SK-N-SH (cell line): Measurements from ENCODE around the gene CLDN7. TPM values are rescaled to one million over a fixed set of nuclear protein-coding genes. Genes with fewer than 3 reads are reported as not detected.

Source experiments
- CTCF ChIA-PET: fragments of 300-600, 350-600 bp; formaldehyde crosslinking; extraction: SDS; loops from one replicate; lab custom pipeline; 2021; lab: Yijun Ruan, JAX
- POLR2A ChIA-PET: fragments of 350-600 bp; sonication (Branson Sonifier 250); formaldehyde crosslinking; extraction: SDS; loops from one replicate; lab custom pipeline; 2020; ENCODE audit warnings: antibody characterized with exemption, inconsistent platforms; lab: Yijun Ruan, JAX
- DNase-seq: peaks from one replicate; pipeline ENCODE4 v3.0.0; 2012
- H2AFZ ChIP-seq: fragments of 200-600 bp; sonication (generic); 2 replicates; pipeline ENCODE4 v1.8.1; 2016; ENCODE audit warnings: antibody characterized with exemption, mild to moderate bottlenecking, low read depth
- H3F3A ChIP-seq: fragments of 200-600 bp; sonication (generic); replicated peaks from 2 replicates; pipeline ENCODE3; 2016; ENCODE audit warnings: antibody characterized with exemption, mild to moderate bottlenecking; ENCODE audit not compliant: insufficient read depth
- H3K27ac ChIP-seq, 2 experiments: fragments of 200-500 bp in 1 of 2; fragments of 200-600 bp in 1 of 2; sonication (Bioruptor generic) in 1 of 2; sonication (generic), shearing (Covaris generic) in 1 of 2; 2 replicates each; pipeline versions ENCODE4 v1.5.1 to v1.6.1; 2014 to 2016; ENCODE audit warnings: low read depth in 2 of 2, inconsistent platforms in 1 of 2, low read length in 1 of 2, mild to moderate bottlenecking in 1 of 2, mixed read lengths in 1 of 2
- H3K27me3 ChIP-seq: fragments of 200-600 bp; sonication (generic), shearing (Covaris generic); 2 replicates; pipeline ENCODE4 v1.6.1; 2016; ENCODE audit warnings: mixed run types; ENCODE audit not compliant: insufficient read depth
- H3K36me3 ChIP-seq, 2 experiments: fragments of 200-500 bp in 1 of 2; fragments of 200-600 bp in 1 of 2; sonication (Bioruptor generic) in 1 of 2; sonication (generic) in 1 of 2; replicated peaks in 1 of 2; 2 replicates each; pipeline versions ENCODE3 to v1.5.1; 2014 to 2016; ENCODE audit warnings: low read length in 1 of 2, mild to moderate bottlenecking in 1 of 2; ENCODE audit not compliant: insufficient read depth in 2 of 2, control insufficient read depth in 1 of 2
- H3K4me1 ChIP-seq, 2 experiments: fragments of 200-500 bp in 1 of 2; fragments of 200-600 bp in 1 of 2; sonication (Bioruptor generic) in 1 of 2; sonication (generic), shearing (Covaris generic) in 1 of 2; 2 replicates each; pipeline versions ENCODE4 v1.5.1 to v1.6.1; 2014 to 2016; ENCODE audit warnings: low read depth in 1 of 2, low read length in 1 of 2, mixed run types in 1 of 2; ENCODE audit not compliant: insufficient read depth in 2 of 2, control insufficient read depth in 1 of 2
- H3K4me2 ChIP-seq: fragments of 200-600 bp; sonication (generic), shearing (Covaris generic); 2 replicates; pipeline ENCODE4 v1.6.1; 2017; ENCODE audit warnings: mixed run types
- H3K4me3 ChIP-seq, 2 experiments: fragments of 200-500 bp in 1 of 2; fragments of 200-600 bp in 1 of 2; sonication (Bioruptor generic) in 1 of 2; sonication (generic), shearing (Covaris generic) in 1 of 2; 2 replicates each; pipeline versions ENCODE4 v1.5.1 to v1.8.1; 2014 to 2016; ENCODE audit warnings: low read depth in 2 of 2, inconsistent platforms in 1 of 2, low read length in 1 of 2, mild to moderate bottlenecking in 1 of 2, mixed read lengths in 1 of 2, moderate library complexity in 1 of 2
- H3K79me2 ChIP-seq: fragments of 200-600 bp; sonication (generic); 2 replicates; pipeline ENCODE4 v1.8.1; 2017; ENCODE audit warnings: mild to moderate bottlenecking; ENCODE audit not compliant: insufficient read depth
- H3K9ac ChIP-seq: fragments of 200-600 bp; sonication (generic); 2 replicates; pipeline ENCODE4 v1.6.1; 2017; ENCODE audit warnings: mixed run types
- H3K9me2 ChIP-seq: fragments of 200-600 bp; sonication (generic); 2 replicates; pipeline ENCODE4 v1.6.1; 2017; ENCODE audit warnings: mixed run types
- H3K9me3 ChIP-seq: fragments of 200-600 bp; sonication (generic); 2 replicates; pipeline ENCODE4 v1.6.1; 2017; ENCODE audit warnings: mixed run types, mild to moderate bottlenecking, moderate library complexity
- H4K20me1 ChIP-seq: fragments of 200-600 bp; sonication (generic); 2 replicates; pipeline ENCODE4 v1.6.1; 2017; ENCODE audit warnings: mild to moderate bottlenecking, mixed run types; ENCODE audit not compliant: insufficient read depth
- CHD2 ChIP-seq: fragments of 150-350 bp; IDR thresholded peaks from 2 replicates; pipeline ENCODE4 v1.6.1; 2018; ENCODE audit warnings: low read length; ENCODE audit not compliant: partially characterized antibody
- ELF1 ChIP-seq: IDR thresholded peaks from 2 replicates; pipeline ENCODE4 v1.4.0; 2012
- EP300 ChIP-seq, 2 experiments: IDR thresholded peaks; 2 replicates each; pipeline versions ENCODE4 v1.4.0 to v1.6.1; 2012; ENCODE audit warnings: borderline replicate concordance in 1 of 2, low read depth in 1 of 2, low read length in 1 of 2
- FOXJ3 ChIP-seq: sonication (generic); formaldehyde crosslinking; IDR thresholded peaks from 2 replicates; pipeline ENCODE4 v1.5.1; 2020; ENCODE audit warnings: mild to moderate bottlenecking, missing genetic modification reagents
- FOXM1 ChIP-seq: IDR thresholded peaks from 2 replicates; pipeline ENCODE4 v1.4.0; 2012; ENCODE audit warnings: low read depth, mild to moderate bottlenecking
- GATA2 ChIP-seq: sonication (generic); formaldehyde crosslinking; IDR thresholded peaks from 2 replicates; pipeline ENCODE4 v1.5.0; 2020; ENCODE audit warnings: mild to moderate bottlenecking, missing genetic modification reagents
- JUND ChIP-seq: IDR thresholded peaks from 2 replicates; pipeline ENCODE4 v1.4.0; 2012
- MEF2A ChIP-seq: IDR thresholded peaks from 2 replicates; pipeline ENCODE4 v1.4.0; 2012; ENCODE audit warnings: low read depth, borderline replicate concordance
- MXI1 ChIP-seq: IDR thresholded peaks from 2 replicates; pipeline ENCODE4 v1.6.1; 2012; ENCODE audit warnings: mild to moderate bottlenecking, low read depth, low read length, improper control_type of control experiment
- NFIC ChIP-seq: IDR thresholded peaks from 2 replicates; pipeline ENCODE4 v1.4.0; 2012; ENCODE audit warnings: borderline replicate concordance
- RCOR1 ChIP-seq: fragments of 150-350 bp; IDR thresholded peaks from 2 replicates; pipeline ENCODE4 v1.6.1; 2017; ENCODE audit warnings: antibody characterized with exemption, low read length
- SIN3A ChIP-seq: IDR thresholded peaks from 2 replicates; pipeline ENCODE4 v1.6.1; 2012; ENCODE audit warnings: low read depth, mild to moderate bottlenecking, low read length, moderate library complexity, borderline replicate concordance
- SMC3 ChIP-seq: IDR thresholded peaks from 2 replicates; pipeline ENCODE4 v1.6.1; 2012; ENCODE audit warnings: low read depth, low read length, improper control_type of control experiment
- TAF1 ChIP-seq: IDR thresholded peaks from 2 replicates; pipeline ENCODE4 v1.6.1; 2012; ENCODE audit warnings: low read depth, mild to moderate bottlenecking, low read length, moderate library complexity, borderline replicate concordance
- WGBS: methylation state at CpG from one replicate; pipeline ENCODE4 v1.1.6; 2017; ENCODE audit warnings: low lambda C conversion rate; 5-methylcytosine and 5-hydroxymethylcytosine counted together
- polyA plus RNA-seq, 3 experiments: library from polyadenylated mRNA; depleted of rRNA; stranded (reverse); fragments of >200 nt; gene quantifications; 2 replicates each; pipeline ENCODE4 v1.2.3, GENCODE V29; 2012
- TF ChIP-seq, protein P1 (sequence below): IDR thresholded peaks from 2 replicates; pipeline ENCODE4; 2012
- TF ChIP-seq, protein P2 (sequence below): fragments of 150-350 bp; IDR thresholded peaks from 2 replicates; pipeline ENCODE4 v1.6.1; 2017; ENCODE audit warnings: antibody characterized with exemption, low read length, low read depth, borderline replicate concordance
- TF ChIP-seq, protein P3 (sequence below): IDR thresholded peaks from 2 replicates; pipeline ENCODE4 v1.4.0; 2012; ENCODE audit warnings: low read depth, borderline replicate concordance
- TF ChIP-seq, protein P4 (sequence below): IDR thresholded peaks from 2 replicates; pipeline ENCODE4 v1.6.1; 2012; ENCODE audit warnings: mild to moderate bottlenecking, low read depth, low read length, moderate library complexity
- TF ChIP-seq, protein P5 (sequence below): fragments of 200-600 bp; sonication (generic); IDR thresholded peaks from 2 replicates; pipeline ENCODE4 v1.6.1; 2017; ENCODE audit warnings: antibody characterized with exemption, mild to moderate bottlenecking, moderate library complexity
- TF ChIP-seq, protein P6 (sequence below): IDR thresholded peaks from 2 replicates; pipeline ENCODE4 v1.4.0; 2012; ENCODE audit warnings: low read depth

CLDN7 gene
- polyA plus RNA-seq, 1 of the 3 experiments (the other 2 are of a cell fraction): 5.0 TPM

DNA sequence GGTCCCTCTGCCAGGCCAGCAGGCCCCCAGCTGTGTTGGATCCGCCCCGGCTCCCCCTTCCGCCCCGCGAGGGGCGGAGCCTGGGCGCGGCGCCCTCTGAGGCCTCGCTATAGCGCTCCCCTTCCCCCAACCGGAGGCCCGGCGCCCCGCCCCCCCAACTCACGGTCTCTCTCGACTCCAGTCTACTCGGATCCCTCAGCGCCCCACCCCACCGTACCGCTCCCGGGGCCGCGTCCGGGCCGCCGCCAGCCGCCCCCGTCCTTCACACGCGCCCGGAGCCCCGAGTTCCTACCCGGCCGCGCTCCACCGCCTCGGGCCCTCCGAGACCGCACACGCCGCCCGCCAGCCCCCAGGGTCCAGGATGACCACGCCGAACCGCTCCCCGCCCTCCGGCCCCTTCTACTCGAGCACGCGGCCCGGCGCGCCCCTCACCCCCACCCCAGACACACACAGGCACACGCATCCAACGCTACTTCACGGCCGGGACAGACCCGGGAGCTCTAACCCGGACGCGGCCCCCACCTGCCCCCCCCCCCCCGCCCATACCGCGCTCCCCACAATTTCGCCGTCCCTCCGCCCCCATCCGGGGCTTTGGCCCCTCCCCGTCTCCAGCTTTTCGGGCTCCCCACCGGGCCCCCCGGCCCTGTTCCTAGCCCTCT lies 24.4 kb downstream of the CLDN7 start:
- H3F3A ChIP-seq: peaks cover 54% of the 10 kb centered on the region
- peak overlapping the region; percentile 75 to 97 for H3K27ac ChIP-seq
- no peaks in the 10 kb centered on the region for H3K9me2 ChIP-seq
- peaks cover 7% of the 10 kb centered on the region; the same call in 1 of the 2 replicates for H4K20me1 ChIP-seq
- CTCF ChIA-PET: interaction anchor here (1.1 to 5.6 kb wide), 5 partner anchors 17 to 193 kb away, joined by 3 to 37 read pairs (median 26); partner anchors contain the start of genes ACADVL and DLG4
- DNase-seq: peak; percentile 83
- peak overlapping the region; percentile 81; the same call in 1 of the 2 replicates for H3K9ac ChIP-seq
- H3K9me3 ChIP-seq: no peaks in the 10 kb centered on the region
- H2AFZ ChIP-seq: no peak overlapping the region
- peaks cover 36% of the 10 kb centered on the region in 2 experiments for H3K4me1 ChIP-seq
- H3K27me3 ChIP-seq: no peaks in the 10 kb centered on the region
- 3% methylated on average over 40 of the region's 73 CpGs for WGBS
- peak overlapping the region; percentile 84 for H3K4me2 ChIP-seq
- peaks cover 30 to 40% of the 10 kb centered on the region in 2 experiments for H3K36me3 ChIP-seq
- TF ChIP-seq GATA2: no peak
- TF ChIP-seq, protein P1, sequence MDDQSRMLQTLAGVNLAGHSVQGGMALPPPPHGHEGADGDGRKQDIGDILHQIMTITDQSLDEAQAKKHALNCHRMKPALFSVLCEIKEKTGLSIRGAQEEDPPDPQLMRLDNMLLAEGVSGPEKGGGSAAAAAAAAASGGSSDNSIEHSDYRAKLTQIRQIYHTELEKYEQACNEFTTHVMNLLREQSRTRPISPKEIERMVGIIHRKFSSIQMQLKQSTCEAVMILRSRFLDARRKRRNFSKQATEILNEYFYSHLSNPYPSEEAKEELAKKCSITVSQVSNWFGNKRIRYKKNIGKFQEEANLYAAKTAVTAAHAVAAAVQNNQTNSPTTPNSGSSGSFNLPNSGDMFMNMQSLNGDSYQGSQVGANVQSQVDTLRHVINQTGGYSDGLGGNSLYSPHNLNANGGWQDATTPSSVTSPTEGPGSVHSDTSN: peak; percentile 18; the same call in 1 of the 2 replicates
- no peak for TF ChIP-seq EP300 (IDR thresholded peaks at IDR 0.05; ENCODE audit: borderline replicate concordance in 1 of 2, low read depth in 1 of 2, low read length in 1 of 2)
- TF ChIP-seq SIN3A: peak; percentile 51; the same call in 1 of the 2 replicates
- peak; percentile 73 for TF ChIP-seq MXI1
- peak; percentile 67; the same call in 1 of the 2 replicates for TF ChIP-seq TAF1
- TF ChIP-seq, protein P2, sequence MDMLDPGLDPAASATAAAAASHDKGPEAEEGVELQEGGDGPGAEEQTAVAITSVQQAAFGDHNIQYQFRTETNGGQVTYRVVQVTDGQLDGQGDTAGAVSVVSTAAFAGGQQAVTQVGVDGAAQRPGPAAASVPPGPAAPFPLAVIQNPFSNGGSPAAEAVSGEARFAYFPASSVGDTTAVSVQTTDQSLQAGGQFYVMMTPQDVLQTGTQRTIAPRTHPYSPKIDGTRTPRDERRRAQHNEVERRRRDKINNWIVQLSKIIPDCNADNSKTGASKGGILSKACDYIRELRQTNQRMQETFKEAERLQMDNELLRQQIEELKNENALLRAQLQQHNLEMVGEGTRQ: no peak
- TF ChIP-seq NFIC: no peak
- TF ChIP-seq, protein P3, sequence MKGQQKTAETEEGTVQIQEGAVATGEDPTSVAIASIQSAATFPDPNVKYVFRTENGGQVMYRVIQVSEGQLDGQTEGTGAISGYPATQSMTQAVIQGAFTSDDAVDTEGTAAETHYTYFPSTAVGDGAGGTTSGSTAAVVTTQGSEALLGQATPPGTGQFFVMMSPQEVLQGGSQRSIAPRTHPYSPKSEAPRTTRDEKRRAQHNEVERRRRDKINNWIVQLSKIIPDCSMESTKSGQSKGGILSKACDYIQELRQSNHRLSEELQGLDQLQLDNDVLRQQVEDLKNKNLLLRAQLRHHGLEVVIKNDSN: no peak
- no peak for TF ChIP-seq MEF2A
- TF ChIP-seq, protein P4, sequence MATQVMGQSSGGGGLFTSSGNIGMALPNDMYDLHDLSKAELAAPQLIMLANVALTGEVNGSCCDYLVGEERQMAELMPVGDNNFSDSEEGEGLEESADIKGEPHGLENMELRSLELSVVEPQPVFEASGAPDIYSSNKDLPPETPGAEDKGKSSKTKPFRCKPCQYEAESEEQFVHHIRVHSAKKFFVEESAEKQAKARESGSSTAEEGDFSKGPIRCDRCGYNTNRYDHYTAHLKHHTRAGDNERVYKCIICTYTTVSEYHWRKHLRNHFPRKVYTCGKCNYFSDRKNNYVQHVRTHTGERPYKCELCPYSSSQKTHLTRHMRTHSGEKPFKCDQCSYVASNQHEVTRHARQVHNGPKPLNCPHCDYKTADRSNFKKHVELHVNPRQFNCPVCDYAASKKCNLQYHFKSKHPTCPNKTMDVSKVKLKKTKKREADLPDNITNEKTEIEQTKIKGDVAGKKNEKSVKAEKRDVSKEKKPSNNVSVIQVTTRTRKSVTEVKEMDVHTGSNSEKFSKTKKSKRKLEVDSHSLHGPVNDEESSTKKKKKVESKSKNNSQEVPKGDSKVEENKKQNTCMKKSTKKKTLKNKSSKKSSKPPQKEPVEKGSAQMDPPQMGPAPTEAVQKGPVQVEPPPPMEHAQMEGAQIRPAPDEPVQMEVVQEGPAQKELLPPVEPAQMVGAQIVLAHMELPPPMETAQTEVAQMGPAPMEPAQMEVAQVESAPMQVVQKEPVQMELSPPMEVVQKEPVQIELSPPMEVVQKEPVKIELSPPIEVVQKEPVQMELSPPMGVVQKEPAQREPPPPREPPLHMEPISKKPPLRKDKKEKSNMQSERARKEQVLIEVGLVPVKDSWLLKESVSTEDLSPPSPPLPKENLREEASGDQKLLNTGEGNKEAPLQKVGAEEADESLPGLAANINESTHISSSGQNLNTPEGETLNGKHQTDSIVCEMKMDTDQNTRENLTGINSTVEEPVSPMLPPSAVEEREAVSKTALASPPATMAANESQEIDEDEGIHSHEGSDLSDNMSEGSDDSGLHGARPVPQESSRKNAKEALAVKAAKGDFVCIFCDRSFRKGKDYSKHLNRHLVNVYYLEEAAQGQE: 0 out of 2 replicates have a peak, but pooled peaks have one; percentile 13
- no peak for TF ChIP-seq JUND
- 0 out of 2 replicates have a peak, but pooled peaks have one; percentile 26 for TF ChIP-seq ELF1
- no peak for TF ChIP-seq SMC3
- no peak for TF ChIP-seq FOXJ3 (CRISPR knock-in tag)
- no peak; the same call in 1 of the 2 replicates for TF ChIP-seq RCOR1
- TF ChIP-seq, protein P5, sequence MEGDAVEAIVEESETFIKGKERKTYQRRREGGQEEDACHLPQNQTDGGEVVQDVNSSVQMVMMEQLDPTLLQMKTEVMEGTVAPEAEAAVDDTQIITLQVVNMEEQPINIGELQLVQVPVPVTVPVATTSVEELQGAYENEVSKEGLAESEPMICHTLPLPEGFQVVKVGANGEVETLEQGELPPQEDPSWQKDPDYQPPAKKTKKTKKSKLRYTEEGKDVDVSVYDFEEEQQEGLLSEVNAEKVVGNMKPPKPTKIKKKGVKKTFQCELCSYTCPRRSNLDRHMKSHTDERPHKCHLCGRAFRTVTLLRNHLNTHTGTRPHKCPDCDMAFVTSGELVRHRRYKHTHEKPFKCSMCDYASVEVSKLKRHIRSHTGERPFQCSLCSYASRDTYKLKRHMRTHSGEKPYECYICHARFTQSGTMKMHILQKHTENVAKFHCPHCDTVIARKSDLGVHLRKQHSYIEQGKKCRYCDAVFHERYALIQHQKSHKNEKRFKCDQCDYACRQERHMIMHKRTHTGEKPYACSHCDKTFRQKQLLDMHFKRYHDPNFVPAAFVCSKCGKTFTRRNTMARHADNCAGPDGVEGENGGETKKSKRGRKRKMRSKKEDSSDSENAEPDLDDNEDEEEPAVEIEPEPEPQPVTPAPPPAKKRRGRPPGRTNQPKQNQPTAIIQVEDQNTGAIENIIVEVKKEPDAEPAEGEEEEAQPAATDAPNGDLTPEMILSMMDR: no peak
- TF ChIP-seq CHD2: peak; percentile 85
- TF ChIP-seq, protein P6, sequence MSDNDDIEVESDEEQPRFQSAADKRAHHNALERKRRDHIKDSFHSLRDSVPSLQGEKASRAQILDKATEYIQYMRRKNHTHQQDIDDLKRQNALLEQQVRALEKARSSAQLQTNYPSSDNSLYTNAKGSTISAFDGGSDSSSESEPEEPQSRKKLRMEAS: peak; percentile 36
- no peak for TF ChIP-seq FOXM1
- H3K4me3 ChIP-seq: peak overlapping the region; percentile 88 to 99
- POLR2A ChIA-PET: interaction anchor here (0.7 to 1.7 kb wide), 3 partner anchors 17 to 55 kb away, joined by 3 to 11 read pairs (median 6); partner anchors contain the start of genes ACADVL and DLG4
- peaks cover 83% of the 10 kb centered on the region for H3K79me2 ChIP-seq
